Measurements from ENCODE around the gene NDUFAB1.
A peak's percentile ranks its signal among the peaks of the same experiment; 100 is the strongest.
"Not testable (repeated sequence)": the region's sequence is repeated elsewhere in the genome, so short reads cannot be mapped to it uniquely, and the experiment has no call there.

Gene NDUFAB1

DNA sequence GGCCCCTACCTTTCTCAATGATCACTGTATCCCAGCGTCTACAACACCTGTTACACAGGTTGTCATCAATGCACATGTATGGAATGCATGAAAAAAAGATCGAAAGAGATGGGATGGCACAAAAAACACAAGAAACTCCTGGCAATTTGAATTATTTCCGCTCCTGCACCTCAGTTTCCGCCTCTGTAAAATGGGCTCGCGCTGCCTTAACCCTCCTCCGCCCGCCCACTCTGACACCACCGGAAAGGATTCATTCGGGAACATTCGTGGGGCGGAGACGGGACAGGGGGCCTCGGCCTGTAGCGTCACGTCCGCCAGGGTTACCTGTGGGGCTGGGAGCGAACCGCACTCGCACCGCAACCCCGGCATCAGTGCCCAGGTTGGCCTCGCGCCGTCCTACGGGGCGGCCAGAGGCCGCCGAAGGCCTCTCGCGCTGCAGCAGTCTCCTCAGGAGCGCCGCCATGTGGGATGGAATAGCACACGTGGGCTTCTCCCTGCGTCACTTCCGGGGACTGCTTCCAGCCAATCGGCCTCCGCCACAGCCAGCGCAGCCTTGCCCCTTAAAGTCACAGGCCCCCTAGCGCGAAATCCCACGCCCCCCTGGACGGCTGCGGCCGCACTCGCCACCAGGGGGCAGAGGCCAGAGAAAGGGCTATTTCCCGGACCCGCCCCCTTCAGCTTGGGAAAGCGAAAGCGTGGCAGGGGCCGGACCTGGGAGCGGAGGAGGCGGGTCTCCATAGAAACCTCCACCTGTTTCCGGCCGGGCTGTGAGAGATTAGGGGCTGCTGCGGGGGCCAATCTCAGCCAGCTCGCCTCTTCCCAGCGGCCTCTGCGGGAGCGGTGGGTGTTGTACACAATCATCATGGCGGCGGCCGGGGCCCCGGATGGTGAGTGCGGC, 39.0 kb downstream of the NDUFAB1 start, which contains the start of the genes EARS2 and UBFD1:
EARS2 (minus strand) TSS at position 470 of the 898 bp plus-strand sequence; CDS start at position 463, 7 bp downstream.
UBFD1 (plus strand) TSS at position 847 of the 898 bp plus-strand sequence; CDS start at position 863, 16 bp downstream.
- H3K4me1 Mint-ChIP-seq = peaks cover 32% of the 10 kb centered on the region
- peaks cover 33% of the 10 kb centered on the region for H3K36me3 Mint-ChIP-seq (ENCODE audit: low read depth)
- TF ChIP-seq, protein P1, sequence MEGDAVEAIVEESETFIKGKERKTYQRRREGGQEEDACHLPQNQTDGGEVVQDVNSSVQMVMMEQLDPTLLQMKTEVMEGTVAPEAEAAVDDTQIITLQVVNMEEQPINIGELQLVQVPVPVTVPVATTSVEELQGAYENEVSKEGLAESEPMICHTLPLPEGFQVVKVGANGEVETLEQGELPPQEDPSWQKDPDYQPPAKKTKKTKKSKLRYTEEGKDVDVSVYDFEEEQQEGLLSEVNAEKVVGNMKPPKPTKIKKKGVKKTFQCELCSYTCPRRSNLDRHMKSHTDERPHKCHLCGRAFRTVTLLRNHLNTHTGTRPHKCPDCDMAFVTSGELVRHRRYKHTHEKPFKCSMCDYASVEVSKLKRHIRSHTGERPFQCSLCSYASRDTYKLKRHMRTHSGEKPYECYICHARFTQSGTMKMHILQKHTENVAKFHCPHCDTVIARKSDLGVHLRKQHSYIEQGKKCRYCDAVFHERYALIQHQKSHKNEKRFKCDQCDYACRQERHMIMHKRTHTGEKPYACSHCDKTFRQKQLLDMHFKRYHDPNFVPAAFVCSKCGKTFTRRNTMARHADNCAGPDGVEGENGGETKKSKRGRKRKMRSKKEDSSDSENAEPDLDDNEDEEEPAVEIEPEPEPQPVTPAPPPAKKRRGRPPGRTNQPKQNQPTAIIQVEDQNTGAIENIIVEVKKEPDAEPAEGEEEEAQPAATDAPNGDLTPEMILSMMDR (IDR thresholded peaks at IDR 0.05) = peak; percentile 84
- peak within 1 kb of the TSS; percentile 98 for H3K27ac Mint-ChIP-seq
- H3K27me3 Mint-ChIP-seq (ENCODE audit: low read depth, poor library complexity) = no peaks in the 10 kb centered on the region
- peak; percentile 99 for DNase-seq
- H3K9me3 Mint-ChIP-seq = peaks cover 3% of the 10 kb centered on the region
- H3K4me3 Mint-ChIP-seq = peak within 1 kb of the TSS; percentile 94

DNA sequence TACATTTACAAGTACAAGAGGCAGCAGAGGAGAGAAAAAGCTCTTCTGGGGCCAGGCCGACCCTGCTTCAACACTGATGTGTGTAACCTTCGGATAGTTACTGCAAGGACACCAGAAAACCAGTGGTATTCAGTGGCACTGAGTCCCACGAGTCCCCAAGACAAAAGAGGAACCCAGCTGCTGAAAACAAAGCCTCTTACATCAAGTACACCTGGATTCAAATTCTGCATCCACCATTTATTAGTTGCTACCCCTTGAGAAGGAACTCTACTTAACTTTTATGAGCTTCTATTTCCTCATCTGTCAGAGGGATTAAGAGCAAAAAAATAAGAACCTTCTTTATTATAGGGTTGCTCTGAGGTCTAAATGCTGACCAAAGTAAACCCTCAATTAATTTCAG, 41.6 kb downstream of the NDUFAB1 start:
- H3K36me3 Mint-ChIP-seq (ENCODE audit: low read depth) = peaks cover 42% of the 10 kb centered on the region
- peaks cover 24% of the 10 kb centered on the region for H3K4me1 Mint-ChIP-seq
- TF ChIP-seq, protein P1 (IDR thresholded peaks at IDR 0.05) = no peak
- no peak overlapping the region for H3K4me3 Mint-ChIP-seq
- peaks cover 3% of the 10 kb centered on the region for H3K9me3 Mint-ChIP-seq
- H3K27me3 Mint-ChIP-seq (ENCODE audit: low read depth, poor library complexity) = no peaks in the 10 kb centered on the region
- no peak overlapping the region for H3K27ac Mint-ChIP-seq
- no peak for DNase-seq

DNA sequence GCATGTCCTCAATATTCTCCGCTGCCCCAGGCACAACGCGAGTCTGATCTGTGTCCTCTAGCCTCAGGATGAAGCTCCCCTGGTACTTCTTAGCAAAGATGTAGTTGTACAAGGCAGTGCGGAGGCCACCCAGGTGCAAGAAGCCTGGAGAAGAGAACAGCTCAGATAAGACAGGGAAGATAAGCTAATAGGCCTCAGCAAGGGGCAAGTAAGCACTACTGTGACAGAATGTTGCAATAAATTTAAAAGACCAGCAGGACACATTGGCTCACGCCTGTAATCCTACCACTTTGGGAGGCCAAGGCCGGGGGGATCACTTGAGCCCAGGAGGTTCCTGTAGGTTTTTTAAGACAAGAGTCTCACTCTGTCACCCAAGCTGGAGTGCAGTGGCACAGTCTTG, 44.0 kb downstream of the NDUFAB1 start:
- peaks cover 44% of the 10 kb centered on the region for H3K36me3 Mint-ChIP-seq (ENCODE audit: low read depth)
- H3K27me3 Mint-ChIP-seq (ENCODE audit: low read depth, poor library complexity) = no peaks in the 10 kb centered on the region
- no peak for DNase-seq
- no peak overlapping the region for H3K4me3 Mint-ChIP-seq
- TF ChIP-seq, protein P1 (IDR thresholded peaks at IDR 0.05) = no peak
- peaks cover 11% of the 10 kb centered on the region for H3K4me1 Mint-ChIP-seq
- no peak overlapping the region for H3K27ac Mint-ChIP-seq
- H3K9me3 Mint-ChIP-seq = peaks cover 3% of the 10 kb centered on the region

DNA sequence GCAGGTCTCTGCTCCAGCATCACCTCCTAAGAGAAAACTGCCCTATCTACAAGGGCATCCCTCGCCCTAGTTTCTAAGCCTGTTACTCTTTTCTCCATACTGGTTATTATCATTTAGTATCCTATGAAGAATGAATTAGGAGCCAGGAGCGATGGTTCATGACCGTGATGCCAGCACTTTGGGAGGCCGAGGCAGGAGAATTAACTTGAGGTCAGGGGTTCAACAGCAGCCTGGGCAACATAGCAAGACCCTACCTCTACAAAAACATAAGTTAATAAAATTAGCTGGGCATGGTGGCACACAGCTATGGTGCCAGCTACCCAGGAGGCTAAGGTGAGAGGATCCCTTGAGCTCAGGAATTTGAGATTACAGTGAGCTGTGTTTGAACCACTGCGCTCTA, 46.2 kb downstream of the NDUFAB1 start:
- peaks cover 47% of the 10 kb centered on the region for H3K36me3 Mint-ChIP-seq (ENCODE audit: low read depth)
- H3K27me3 Mint-ChIP-seq (ENCODE audit: low read depth, poor library complexity) = no peaks in the 10 kb centered on the region
- H3K9me3 Mint-ChIP-seq = no peaks in the 10 kb centered on the region
- no peak for DNase-seq
- no peak overlapping the region for H3K27ac Mint-ChIP-seq
- no peaks in the 10 kb centered on the region for H3K4me1 Mint-ChIP-seq
- no peak overlapping the region for H3K4me3 Mint-ChIP-seq
- TF ChIP-seq, protein P1 (IDR thresholded peaks at IDR 0.05) = no peak

DNA sequence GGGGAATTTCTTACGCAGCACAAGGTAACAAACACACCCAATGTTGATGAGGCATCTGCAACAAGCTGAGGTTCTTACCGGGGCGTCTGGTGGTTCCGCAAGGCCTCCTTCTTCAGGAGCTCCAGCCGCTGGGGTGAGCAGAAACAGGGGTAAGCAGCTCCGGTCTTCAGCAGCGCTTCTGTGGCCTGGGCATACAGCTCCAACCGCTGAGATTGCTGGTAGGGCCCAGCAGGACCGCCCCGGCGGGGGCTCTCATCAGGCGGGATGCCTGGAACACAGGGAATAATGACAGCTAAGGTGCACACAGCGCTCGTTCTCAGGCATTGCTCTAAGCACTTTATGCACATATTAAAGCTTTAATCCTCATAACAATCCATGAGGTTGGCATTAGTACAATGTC, 51.7 kb downstream of the NDUFAB1 start:
- H3K36me3 Mint-ChIP-seq (ENCODE audit: low read depth) = peaks cover 33% of the 10 kb centered on the region
- no peak overlapping the region for H3K4me3 Mint-ChIP-seq
- no peaks in the 10 kb centered on the region for H3K27me3 Mint-ChIP-seq (ENCODE audit: low read depth, poor library complexity)
- TF ChIP-seq, protein P1 (IDR thresholded peaks at IDR 0.05) = no peak
- no peaks in the 10 kb centered on the region for H3K9me3 Mint-ChIP-seq
- no peaks in the 10 kb centered on the region for H3K4me1 Mint-ChIP-seq
- DNase-seq = no peak
- H3K27ac Mint-ChIP-seq = no peak overlapping the region

DNA sequence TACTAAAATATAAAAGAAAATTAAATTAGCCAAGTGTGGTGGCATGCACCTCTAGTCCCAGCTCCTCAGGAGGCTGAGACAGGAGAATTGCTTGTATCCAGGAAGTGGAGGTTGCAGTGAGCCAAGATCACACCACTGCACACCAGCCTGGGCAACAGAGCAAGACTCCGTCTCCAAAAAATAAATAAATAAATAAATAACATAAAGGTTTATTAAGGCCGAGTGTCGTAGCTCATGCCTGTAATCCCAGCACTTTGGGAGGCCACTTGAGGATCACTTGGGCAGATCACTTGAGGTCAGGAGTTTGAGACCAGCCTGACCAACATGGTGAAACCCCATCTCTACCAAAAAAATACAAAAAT, 55.3 kb downstream of the NDUFAB1 start:
- H3K4me3 Mint-ChIP-seq; H3K27me3 Mint-ChIP-seq (ENCODE audit: low read depth, poor library complexity); H3K4me1 Mint-ChIP-seq; H3K9me3 Mint-ChIP-seq; H3K27ac Mint-ChIP-seq; DNase-seq: not testable (repeated sequence)
- H3K36me3 Mint-ChIP-seq (ENCODE audit: low read depth) = peaks cover 22% of the 10 kb centered on the region

All from nephron progenitor cell (in vitro differentiated cells).